Lower leg skin (tissue), 4 donors: ENCODE data around the gene WDFY4. TPM values are rescaled to one million over a fixed set of nuclear protein-coding genes. Genes with fewer than 3 reads are reported as not detected.

ENCODE experiments used
- DNase-seq, 2 donors: peaks; one replicate each; pipeline ENCODE4 v3.0.0-alpha.2; 2019; ENCODE audit warnings: low spot score in 2 of 2
- H3K4me3 ChIP-seq: fragments of 200-600 bp; sonication (generic); 2 replicates; pipeline ENCODE4 v1.5.1; 2017; ENCODE audit warnings: mild to moderate bottlenecking, low read depth; ENCODE audit not compliant: poor library complexity, severe bottlenecking
- CTCF ChIP-seq, 3 donors: fragments of 450-650 bp; IDR thresholded peaks; one replicate each; pipeline ENCODE4 v1.5.1; 2016; ENCODE audit warnings: antibody characterized with exemption in 3 of 3, mild to moderate bottlenecking in 3 of 3, moderate library complexity in 2 of 3
- POLR2A ChIP-seq, 2 donors: fragments of 450-650 bp; IDR thresholded peaks; one replicate each; pipeline ENCODE4 v1.6.1; 2016 to 2017; ENCODE audit warnings: antibody characterized with exemption in 2 of 2, mild to moderate bottlenecking in 1 of 2, moderate library complexity in 1 of 2
- WGBS, 2 donors: methylation state at CpG; one replicate each; pipeline ENCODE4 v1.1.5; 2018; 5-methylcytosine and 5-hydroxymethylcytosine counted together
- intact Hi-C: fragments of 100-400 bp; cut with DNase I; formaldehyde crosslinking; loops from one replicate; pipeline ENCODE4 v1.15.0; 2023; ENCODE audit warnings: low total_unique reads
- total RNA-seq, 4 donors: library from RNA; depleted of rRNA; stranded (reverse); fragments of >200 nt; gene quantifications; one replicate each; pipeline ENCODE4 v1.1.0, GENCODE V29; 2016

The WDFY4 gene
- total RNA-seq, 4 donors from 2014 or later: 0.91 to 4.2 (median 1.1) TPM

GRCh38 chr10:48834189-48834965, 149.7 kb downstream of the WDFY4 start:
- no peak for TF ChIP-seq CTCF (IDR thresholded peaks at IDR 0.05)
- TF ChIP-seq POLR2A (IDR thresholded peaks at IDR 0.05): no peak
- 97% methylated on average over 2 of the region's 2 CpGs for WGBS, 2 donors
- intact Hi-C loops: no loop called here
- DNase-seq: no peak
- H3K4me3 ChIP-seq: no peak overlapping the region

- WGBS, 2 donors: 57 to 60% methylated on average over 2 of the region's 2 CpGs
- DNase-seq: no peak
- no peak for TF ChIP-seq CTCF (IDR thresholded peaks at IDR 0.05)
- no peak for TF ChIP-seq POLR2A (IDR thresholded peaks at IDR 0.05)
- no peak overlapping the region for H3K4me3 ChIP-seq
- intact Hi-C loops: no loop called here
These were observed 151.1 kb downstream of the WDFY4 start for GRCh38 chr10:48835781-48836180.

GRCh38 chr10:48836605-48837004, 151.9 kb downstream of the WDFY4 start:
- TF ChIP-seq CTCF (IDR thresholded peaks at IDR 0.05) (no peak), POLR2A (IDR thresholded peaks at IDR 0.05) (no peak)
- no peak for DNase-seq
- intact Hi-C loops: no loop called here
- WGBS, 2 donors: 87 to 88% methylated on average over 2 of the region's 2 CpGs
- no peak overlapping the region for H3K4me3 ChIP-seq

GRCh38 chr10:48838834-48839233, 154.2 kb downstream of the WDFY4 start:
- WGBS, 2 donors: 56 to 72% methylated on average over 5 of the region's 5 CpGs
- intact Hi-C loops: no loop called here
- no peak for TF ChIP-seq CTCF (IDR thresholded peaks at IDR 0.05)
- TF ChIP-seq POLR2A (IDR thresholded peaks at IDR 0.05): no peak
- H3K4me3 ChIP-seq: no peak overlapping the region
- DNase-seq: no peak

GRCh38 chr10:48839809-48840679, 155.4 kb downstream of the WDFY4 start:
- TF ChIP-seq POLR2A (IDR thresholded peaks at IDR 0.05): no peak
- H3K4me3 ChIP-seq: no peak overlapping the region
- 74 to 78% methylated on average over 10 of the region's 10 CpGs for WGBS, 2 donors
- intact Hi-C loops: no loop called here
- DNase-seq: no peak

GRCh38 chr10:48842231-48842630, 157.6 kb downstream of the WDFY4 start:
- intact Hi-C loops: no loop called here
- no peak for TF ChIP-seq POLR2A (IDR thresholded peaks at IDR 0.05)
- no peak for TF ChIP-seq CTCF (IDR thresholded peaks at IDR 0.05)
- DNase-seq: no peak
- 89 to 94% methylated on average over 8 to 11 of the region's 11 CpGs for WGBS, 2 donors
- no peak overlapping the region for H3K4me3 ChIP-seq
